Uterus (tissue), 4 donors: ENCODE results near the gene EGFL6. TPM values are rescaled to one million over a fixed set of nuclear protein-coding genes. Genes with fewer than 3 reads are reported as not detected.

Experiments
- DNase-seq, 2 donors: peaks; one replicate each; pipeline ENCODE4 v3.0.0-alpha.2; 2019 to 2020
- H3K27ac ChIP-seq, 2 donors: fragments of 200-600 bp; sonication (generic); 1 replicate in 1 of 2; 2 replicates in 1 of 2; pipeline ENCODE4 v1.5.1; 2016 to 2018
- H3K27me3 ChIP-seq, 2 donors: fragments of 200-600 bp; sonication (generic); one replicate each; pipeline ENCODE4 v1.5.1; 2018 to 2019; ENCODE audit warnings: control low read depth in 1 of 2
- H3K36me3 ChIP-seq, 2 donors: fragments of 200-600 bp; sonication (generic); one replicate each; pipeline ENCODE4 v1.5.1; 2019; ENCODE audit warnings: control low read depth in 1 of 2
- H3K4me1 ChIP-seq, 2 donors: fragments of 200-600 bp; sonication (generic); one replicate each; pipeline ENCODE4 v1.5.1; 2018 to 2019; ENCODE audit warnings: control low read depth in 1 of 2
- H3K4me3 ChIP-seq, 2 donors: fragments of 200-600 bp; sonication (generic); 1 replicate in 1 of 2; 2 replicates in 1 of 2; pipeline ENCODE4 v1.5.1; 2018 to 2019; ENCODE audit warnings: mild to moderate bottlenecking in 1 of 2
- H3K9me3 ChIP-seq, 2 donors: fragments of 200-600 bp; sonication (generic); one replicate each; pipeline ENCODE4 v1.5.1; 2019; ENCODE audit warnings: control low read depth in 1 of 2
- CTCF ChIP-seq, 4 experiments: fragments of 200-600 bp in 2 of 4; fragments of 450-650 bp in 2 of 4; sonication (generic) in 2 of 4; IDR thresholded peaks; one replicate each; pipeline ENCODE4 v1.5.1; 2016 to 2019; ENCODE audit warnings: antibody characterized with exemption in 4 of 4, mild to moderate bottlenecking in 2 of 4, moderate library complexity in 1 of 4
- POLR2A ChIP-seq, 2 donors: fragments of 450-650 bp; IDR thresholded peaks; one replicate each; pipeline ENCODE4 v1.6.1; 2016; ENCODE audit warnings: antibody characterized with exemption in 2 of 2, mild to moderate bottlenecking in 1 of 2, moderate library complexity in 1 of 2
- intact Hi-C: fragments of 100-400 bp; cut with DNase I; formaldehyde crosslinking; loops from one replicate; pipeline ENCODE4 v1.15.1; 2023; ENCODE audit warnings: low total_unique reads
- total RNA-seq, 4 donors: library from RNA; depleted of rRNA in 3 of 4; stranded (reverse); fragments of >200 nt in 3 of 4; gene quantifications; one replicate each; pipeline versions ENCODE4 v1.1.0 to v1.2.4, GENCODE V29; 2014 to 2023
- donor health status: DM: yes; HTN: yes; CAD: no.

EGFL6 gene
- total RNA-seq, 4 donors from 2014 or later: 0.18 to 15.7 TPM; not detected in 2

- H3K36me3 ChIP-seq: no peaks in the 10 kb centered on the region
- TF ChIP-seq POLR2A (IDR thresholded peaks at IDR 0.05) (no peak), CTCF (IDR thresholded peaks at IDR 0.05) (no peak)
- no peaks in the 10 kb centered on the region for H3K4me1 ChIP-seq
- intact Hi-C loops: no loop called here
- H3K27me3 ChIP-seq: no peaks in the 10 kb centered on the region
- DNase-seq: no peak
- H3K9me3 ChIP-seq: no peaks in the 10 kb centered on the region
- H3K4me3 ChIP-seq: no peak overlapping the region
- no peak overlapping the region for H3K27ac ChIP-seq
These were observed 86.3 kb downstream of the EGFL6 start for GRCh38 chrX:13655674-13656073.

GRCh38 chrX:13658602-13659001 lies 89.2 kb downstream of the EGFL6 start:
- Histone ChIP-seq H3K27me3 (no peaks in the 10 kb centered on the region), H3K27ac (peak overlapping the region; percentile 33 to 63), H3K9me3 (no peaks in the 10 kb centered on the region), H3K4me3 (no peak overlapping the region), H3K36me3 (no peaks in the 10 kb centered on the region), H3K4me1 (no peaks in the 10 kb centered on the region)
- TF ChIP-seq POLR2A (IDR thresholded peaks at IDR 0.05) (no peak), CTCF (IDR thresholded peaks at IDR 0.05) (peak; percentile 60 to 75 (median 72))
- DNase-seq: no peak
- intact Hi-C loops: no loop called here

- peak overlapping the region; percentile 33 to 63 for H3K27ac ChIP-seq
- no peak for DNase-seq
- no peaks in the 10 kb centered on the region for H3K4me1 ChIP-seq
- H3K9me3 ChIP-seq: no peaks in the 10 kb centered on the region
- intact Hi-C loops: no loop called here
- TF ChIP-seq CTCF (IDR thresholded peaks at IDR 0.05) (no peak), POLR2A (IDR thresholded peaks at IDR 0.05) (no peak)
- H3K36me3 ChIP-seq: no peaks in the 10 kb centered on the region
- H3K27me3 ChIP-seq: no peaks in the 10 kb centered on the region
- H3K4me3 ChIP-seq: no peak overlapping the region
These were observed 89.7 kb downstream of the EGFL6 start for GRCh38 chrX:13659063-13659462.

- Histone ChIP-seq H3K27ac (peak overlapping the region; percentile 77 to 83), H3K4me3 (peak overlapping the region; percentile 8 to 28), H3K9me3 (no peaks in the 10 kb centered on the region), H3K27me3 (no peaks in the 10 kb centered on the region), H3K36me3 (no peaks in the 10 kb centered on the region), H3K4me1 (no peaks in the 10 kb centered on the region)
- intact Hi-C loops: no loop called here
- no peak for DNase-seq
- TF ChIP-seq POLR2A (IDR thresholded peaks at IDR 0.05): no peak
These were observed 92.4 kb downstream of the EGFL6 start for GRCh38 chrX:13661735-13662288.

GRCh38 chrX:13662355-13662791 lies 93.0 kb downstream of the EGFL6 start:
- Histone ChIP-seq H3K27me3 (no peaks in the 10 kb centered on the region), H3K36me3 (no peaks in the 10 kb centered on the region), H3K4me3 (peak overlapping the region; percentile 8 to 28), H3K4me1 (no peaks in the 10 kb centered on the region), H3K9me3 (no peaks in the 10 kb centered on the region), H3K27ac (peak overlapping the region; percentile 77 to 83)
- peak in 1 of 2 donors; percentile 74 for DNase-seq
- TF ChIP-seq CTCF (IDR thresholded peaks at IDR 0.05) (no peak), POLR2A (IDR thresholded peaks at IDR 0.05) (no peak)
- intact Hi-C loops: no loop called here

GRCh38 chrX:13664020-13664419 lies 94.6 kb downstream of the EGFL6 start:
- Histone ChIP-seq H3K4me3 (no peak overlapping the region), H3K36me3 (no peaks in the 10 kb centered on the region), H3K9me3 (no peaks in the 10 kb centered on the region), H3K27ac (peak overlapping the region; percentile 77 to 83), H3K27me3 (no peaks in the 10 kb centered on the region), H3K4me1 (no peaks in the 10 kb centered on the region)
- TF ChIP-seq POLR2A (IDR thresholded peaks at IDR 0.05) (no peak), CTCF (IDR thresholded peaks at IDR 0.05) (no peak)
- DNase-seq: no peak
- intact Hi-C loops: no loop called here
